NCI-H146 (cell line): ENCODE data around the gene LRRC10B.

ENCODE experiments used
- DNase-seq: peaks from one replicate; lab custom pipeline; 2025; lab: John Stamatoyannopoulos, UW

Gene LRRC10B

DNA sequence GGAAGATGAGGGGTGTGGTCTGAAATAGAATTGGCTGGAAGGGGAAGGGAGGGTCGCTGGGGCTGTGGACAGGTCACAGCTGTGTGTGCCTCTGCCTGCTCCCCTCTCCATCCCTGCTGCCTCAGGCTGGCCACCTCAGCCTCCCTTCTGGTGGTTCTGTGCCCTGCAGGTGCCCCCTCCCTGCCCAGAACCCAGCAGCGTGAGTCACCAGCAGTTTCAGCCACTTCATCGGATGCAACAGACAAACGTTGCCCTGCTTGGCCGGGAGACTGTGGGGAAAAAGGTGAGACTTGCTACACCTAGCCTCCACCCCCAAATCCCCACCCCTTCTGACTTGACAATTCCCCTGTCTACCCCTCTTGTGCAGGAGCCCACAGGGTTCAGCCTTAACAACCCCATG, 21.8 kb upstream of the LRRC10B start:
- DNase-seq = no peak

DNA sequence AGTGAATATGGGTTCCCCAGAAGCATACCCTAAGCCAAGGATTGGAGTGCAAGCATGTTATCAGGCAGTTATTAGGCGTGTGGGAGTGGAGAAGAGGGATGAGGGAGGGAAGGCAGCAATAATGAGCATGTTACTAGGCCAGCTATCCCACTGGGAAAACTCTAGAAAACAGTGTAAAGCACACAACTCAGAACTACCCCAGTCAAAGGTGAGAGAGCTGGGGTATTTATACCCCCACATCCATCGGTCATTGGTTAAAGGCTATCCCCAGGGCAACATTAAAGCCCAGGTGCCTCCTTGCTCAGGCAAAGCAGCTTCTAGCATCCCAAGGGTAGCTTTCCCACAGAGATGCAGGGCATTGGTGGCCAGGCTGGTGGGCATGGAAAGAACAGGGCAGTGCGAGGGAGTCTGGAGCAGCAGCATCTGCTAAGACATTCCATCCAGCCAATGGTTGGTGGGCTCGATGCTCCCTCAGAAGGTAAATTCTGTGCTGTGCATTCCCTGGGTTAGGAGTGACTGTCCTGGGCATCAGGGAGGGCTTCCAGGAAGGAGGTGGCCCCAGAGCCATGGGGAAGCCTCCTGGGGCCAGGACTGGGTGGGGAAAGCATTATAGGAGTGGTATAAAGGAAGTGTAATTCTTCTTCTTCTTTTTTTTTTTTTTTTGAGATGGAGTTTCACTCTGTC, 21.1 kb upstream of the LRRC10B start:
- no peak for DNase-seq

DNA sequence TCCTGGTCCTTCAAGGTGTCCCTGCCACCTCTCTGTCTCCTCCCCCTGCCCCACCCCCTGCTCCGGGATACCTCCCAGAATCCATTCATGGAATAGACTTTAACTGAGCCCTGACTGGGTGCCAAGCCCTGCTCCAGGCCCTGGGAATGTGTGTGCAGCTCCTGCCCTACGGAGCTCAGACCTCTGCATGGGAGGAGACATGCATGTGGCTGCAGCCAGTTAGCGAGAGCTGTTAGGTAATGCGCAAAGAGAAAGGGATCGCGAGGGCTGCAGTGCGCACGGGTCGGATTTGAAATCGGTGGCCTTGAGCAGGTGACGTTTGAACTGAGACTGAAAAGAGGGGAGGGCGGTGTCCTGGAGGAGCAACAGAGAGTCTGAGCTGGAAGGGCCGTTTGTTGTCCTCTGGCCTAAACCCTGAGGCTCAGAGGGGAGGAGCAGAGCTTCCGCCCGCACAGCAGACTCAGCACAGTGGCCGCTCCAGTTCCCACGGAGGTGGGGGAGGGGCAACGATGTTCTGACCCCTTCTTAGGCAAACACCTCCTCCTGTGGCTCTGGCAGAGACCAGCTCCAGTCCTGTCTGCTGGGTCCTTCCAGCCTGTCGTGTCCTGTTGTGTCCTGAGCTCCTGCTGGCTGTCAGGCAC, 19.8 kb upstream of the LRRC10B start:
- peak; percentile 91 for DNase-seq

DNA sequence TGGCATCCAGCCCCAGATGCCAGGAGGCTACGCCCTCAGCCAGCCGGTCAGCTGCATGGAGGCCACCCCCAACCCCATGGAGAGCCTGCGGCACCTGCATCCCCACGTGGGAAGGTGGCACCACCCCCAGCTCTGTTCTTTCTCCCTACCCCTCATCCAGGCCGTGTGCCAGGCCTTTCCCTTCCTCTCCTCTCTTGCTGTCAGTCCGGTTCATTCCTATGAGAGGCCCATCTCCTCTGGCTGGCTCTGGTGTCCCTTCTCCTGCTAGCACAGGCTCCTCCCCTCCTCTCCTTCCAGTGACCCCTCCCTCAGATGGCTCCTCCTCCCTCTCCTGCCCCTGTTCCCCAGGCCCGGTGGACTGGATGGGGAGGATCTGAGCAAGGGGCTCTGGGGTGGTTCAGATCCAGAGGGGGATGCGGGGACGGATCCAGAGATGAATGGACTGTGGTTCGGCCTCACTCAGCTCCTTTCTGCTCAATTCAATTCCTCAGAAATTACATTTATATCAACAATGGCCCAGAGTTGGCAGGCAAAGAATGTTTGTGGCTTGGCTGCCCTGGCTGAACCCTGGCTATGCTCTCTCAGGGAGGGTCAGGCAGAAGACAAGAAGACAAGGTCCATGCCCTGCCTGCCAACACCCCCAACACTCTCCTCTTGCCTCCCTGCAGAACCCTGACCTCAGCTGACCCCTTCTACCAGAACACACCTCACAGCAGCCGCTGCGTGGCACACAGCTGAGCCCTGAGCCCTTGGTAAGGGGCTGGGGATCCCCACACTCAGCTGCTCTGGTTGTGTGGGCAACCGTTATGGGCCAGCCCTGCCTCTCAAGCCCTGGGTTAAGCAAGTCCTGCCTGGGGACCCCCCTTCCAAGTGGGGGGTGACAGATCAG, 18.5 kb upstream of the LRRC10B start:
- DNase-seq = peak; percentile 12

DNA sequence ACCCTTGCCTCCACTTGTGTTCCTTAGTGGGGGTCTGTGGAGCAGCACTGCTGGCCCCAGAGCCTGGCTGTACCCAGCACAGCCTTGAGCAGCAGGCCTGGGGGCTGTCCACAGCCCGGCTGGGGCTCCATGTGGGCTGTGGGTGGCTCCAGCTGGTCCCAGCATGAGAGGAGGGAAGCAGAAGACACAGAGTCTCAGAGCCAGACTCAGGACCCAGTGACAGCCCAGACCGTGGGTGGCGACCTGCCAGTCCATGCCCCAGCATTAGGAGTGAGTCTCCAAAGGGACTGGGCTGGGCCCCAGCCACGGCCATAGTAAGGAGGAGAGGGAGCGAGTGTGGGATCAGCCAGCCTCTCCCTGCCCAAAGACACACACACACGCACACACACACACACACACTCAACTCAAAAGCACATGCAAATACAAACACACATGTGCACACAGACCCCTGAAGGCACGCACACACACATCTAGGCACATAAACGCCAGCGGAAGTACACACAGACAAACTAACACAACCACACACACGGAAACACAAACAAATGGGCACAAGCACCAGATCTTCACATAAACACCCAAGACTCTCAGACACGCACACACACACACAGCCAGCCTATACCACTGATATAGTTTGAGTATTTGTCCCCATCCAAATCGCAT, 16.7 kb upstream of the LRRC10B start:
- DNase-seq = no peak

DNA sequence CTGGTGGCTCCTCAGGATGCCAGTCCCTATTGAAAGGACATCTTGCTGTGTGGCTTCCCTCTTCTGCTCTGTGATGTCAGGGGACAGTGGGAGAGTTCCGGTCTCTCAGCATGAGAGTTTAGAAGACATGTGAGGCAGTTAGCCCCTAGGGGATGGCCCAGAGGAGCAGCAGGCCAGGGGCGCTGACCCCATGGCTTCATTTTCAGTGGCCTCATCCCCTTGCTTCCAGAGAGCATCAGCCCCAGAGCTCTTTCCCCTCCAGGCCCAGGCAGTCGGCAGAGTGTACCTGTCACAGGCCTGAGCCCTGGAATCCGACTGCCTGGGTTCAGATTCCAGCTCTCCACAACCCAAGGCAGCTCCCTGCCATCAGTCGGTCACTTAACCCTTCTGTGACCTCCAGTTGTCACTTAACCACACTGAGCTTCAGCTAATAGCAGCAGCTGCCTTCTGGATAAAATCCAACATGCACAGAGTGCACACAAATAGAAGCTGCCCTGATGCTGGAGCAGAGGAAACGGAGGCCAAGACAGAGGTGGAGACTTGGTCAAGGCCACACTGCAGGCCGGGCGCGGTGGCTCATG, 14.1 kb upstream of the LRRC10B start:
- peak; percentile 24 for DNase-seq

DNA sequence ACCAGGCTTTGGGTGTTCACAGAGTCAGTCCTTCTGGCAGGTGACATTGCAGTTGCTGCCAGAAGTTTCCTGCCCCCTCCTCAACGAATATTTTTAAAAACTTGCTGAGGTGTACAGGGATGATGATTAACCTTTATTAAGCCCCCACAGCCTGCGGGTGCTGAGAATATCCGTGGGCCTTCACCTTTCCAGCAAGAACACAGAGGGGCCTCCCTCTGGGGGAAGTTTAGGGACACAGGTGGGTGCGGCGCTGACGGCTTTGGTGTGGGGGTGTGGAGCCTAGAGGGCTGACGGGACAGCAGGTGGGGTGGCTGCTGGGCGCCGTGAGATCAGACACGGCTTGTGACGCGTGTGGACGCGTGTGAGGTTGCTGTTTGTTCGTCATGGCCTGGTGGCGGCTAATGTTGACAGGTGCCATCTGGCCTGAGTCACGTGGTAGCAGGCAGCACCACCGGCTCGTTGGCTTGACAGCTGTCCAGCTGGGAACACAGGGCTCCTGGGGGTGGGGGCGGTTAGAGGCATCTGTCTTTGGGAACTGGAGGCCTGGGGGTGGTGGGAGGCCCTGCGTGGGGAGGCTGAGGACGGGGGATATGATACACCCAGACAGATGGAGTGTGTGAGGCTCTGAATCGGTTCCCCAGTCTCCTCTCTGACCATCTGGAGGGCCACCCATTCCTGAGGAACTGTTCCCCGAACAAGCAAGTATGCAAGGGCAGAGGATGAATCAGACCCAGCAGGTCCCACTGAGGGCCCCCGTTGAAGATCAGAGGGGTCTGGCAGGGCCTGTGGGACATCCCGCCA, 12.5 kb upstream of the LRRC10B start:
- DNase-seq = peak; percentile 80

DNA sequence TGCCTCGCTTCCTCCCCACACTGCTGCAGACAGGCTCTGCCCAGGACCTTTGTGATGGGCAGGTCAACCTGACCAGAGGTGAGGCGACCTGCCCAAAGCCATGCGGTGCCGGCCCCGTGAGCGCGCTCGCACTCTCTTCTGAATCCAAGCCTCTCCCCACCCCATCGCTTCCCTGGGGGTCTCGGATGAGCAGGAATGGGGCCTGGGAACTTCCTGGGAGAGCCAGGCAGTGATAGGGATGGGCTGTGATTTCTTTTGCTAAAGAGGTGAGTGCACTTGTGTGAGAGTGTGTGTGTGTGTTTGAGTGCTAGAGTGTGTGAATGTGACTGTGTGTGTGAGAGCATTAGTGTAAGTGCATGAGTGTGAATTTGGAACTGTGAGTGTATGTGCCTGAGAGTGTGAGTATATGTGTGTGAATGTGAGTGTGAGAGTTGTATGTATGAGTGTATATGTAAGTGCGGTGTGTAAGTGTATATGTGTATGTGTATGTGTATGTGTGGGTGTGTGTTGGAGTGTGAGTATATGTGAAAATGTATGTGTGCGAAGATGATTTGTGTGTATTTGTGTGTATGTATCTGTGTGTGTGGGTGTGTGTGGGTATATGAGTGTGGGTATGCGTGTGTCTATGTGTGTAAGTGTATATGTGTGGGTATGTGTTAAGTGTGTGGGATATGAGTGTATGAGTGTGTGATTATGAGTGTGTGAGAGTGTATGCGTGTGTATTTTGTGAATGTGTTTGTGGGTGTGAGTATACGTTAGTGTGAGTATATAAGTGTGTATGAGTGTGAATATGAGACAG, 11.7 kb upstream of the LRRC10B start:
- no peak for DNase-seq

DNA sequence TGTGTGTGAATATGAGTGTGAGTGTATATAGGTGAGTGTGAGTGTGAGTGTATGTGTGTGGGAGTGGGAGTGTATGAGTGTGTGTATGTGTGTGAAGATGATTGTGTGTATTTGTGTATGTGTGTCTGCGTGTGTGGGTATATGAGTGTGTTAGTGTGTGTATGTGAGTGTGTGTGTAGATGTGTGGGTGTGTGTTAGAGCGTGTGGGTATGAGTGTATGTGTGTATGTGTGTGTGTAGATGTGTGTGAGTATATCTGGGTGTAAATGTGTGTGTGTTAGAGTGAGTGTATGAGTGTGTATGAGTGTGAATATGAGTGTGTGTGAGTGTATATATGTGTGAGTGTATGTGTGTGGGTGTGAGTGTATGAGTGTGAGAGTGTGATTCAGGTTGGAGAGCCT, 11.1 kb upstream of the LRRC10B start:
- no peak for DNase-seq

DNA sequence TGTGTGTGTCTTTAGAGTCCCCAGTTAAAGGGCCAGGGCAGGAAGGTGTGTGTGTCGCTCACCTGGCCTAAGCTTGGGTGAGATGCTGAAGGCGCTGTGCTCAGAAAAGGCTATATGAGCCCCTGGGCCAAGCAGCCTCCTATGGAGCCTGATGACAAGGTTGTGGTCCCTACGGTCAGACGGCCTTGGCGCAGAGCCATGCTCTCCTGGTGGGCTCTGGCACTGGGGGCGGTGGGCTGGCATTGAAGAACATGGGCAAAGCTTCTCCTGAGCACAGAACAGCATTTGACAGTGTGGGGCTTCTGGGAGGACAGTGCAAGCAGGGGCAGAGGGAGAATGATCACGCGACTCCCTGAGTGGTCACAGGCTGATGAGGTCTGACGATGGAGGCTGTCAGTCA, 10.7 kb upstream of the LRRC10B start:
- no peak for DNase-seq

DNA sequence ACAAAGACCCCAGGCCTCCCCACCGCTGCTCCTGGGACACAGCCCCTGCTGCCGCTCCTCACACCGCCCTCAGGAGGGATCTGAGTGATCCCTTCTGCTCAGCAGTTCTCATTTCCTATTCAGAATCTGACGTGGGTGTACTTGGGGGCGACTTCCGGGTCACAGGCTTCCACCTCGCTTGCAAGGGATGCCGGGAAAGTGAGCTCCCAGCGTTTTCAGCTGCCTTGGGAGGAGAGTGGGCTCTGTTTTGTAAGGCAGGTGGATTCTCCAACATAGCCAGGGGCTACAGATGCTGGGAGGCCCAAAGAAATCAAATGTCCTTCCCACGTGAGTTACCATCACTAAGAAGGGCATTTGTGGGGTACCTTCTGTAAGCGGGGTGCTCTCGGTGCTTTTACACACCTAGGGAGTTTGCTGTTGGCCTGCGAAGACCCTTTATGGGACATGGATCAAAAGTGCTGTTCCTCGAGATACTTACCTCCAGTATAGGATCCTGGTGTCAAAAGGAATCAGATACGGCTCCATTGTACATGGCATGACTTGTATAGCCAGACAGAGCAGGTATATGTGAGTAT, 9.7 kb upstream of the LRRC10B start:
- DNase-seq = no peak

DNA sequence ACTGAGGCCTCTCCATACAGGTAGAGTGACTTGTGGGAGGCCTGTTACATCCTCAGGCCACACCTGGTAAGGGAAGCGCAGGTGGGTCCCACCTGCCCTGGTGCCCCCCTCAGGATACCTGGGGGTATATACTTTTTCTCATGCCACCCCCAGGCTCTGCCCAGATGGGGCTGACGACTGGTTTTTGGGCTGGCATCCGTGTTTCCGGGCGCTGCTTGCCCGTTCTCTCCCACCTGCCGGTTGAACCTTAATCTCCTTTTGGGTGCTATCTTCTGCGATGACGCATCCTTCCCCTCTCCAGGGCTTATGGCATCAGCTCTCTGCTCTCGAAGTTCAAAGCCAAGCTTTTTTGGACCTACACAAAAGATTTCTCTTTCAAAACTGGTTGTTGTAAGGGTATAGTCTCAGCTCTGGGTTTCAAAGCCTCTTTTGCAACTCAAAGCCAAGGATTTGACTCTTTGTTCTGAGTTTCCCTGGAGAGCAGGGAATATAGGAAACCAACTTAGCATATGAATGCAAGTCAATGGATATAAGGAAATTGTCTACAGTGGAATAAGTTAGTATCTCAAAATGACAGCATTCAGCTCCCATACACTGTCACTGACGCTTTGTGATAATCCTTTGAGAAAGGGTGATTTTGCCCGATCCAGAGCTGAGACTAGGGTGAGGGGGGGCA, 8.6 kb upstream of the LRRC10B start:
- no peak for DNase-seq

DNA sequence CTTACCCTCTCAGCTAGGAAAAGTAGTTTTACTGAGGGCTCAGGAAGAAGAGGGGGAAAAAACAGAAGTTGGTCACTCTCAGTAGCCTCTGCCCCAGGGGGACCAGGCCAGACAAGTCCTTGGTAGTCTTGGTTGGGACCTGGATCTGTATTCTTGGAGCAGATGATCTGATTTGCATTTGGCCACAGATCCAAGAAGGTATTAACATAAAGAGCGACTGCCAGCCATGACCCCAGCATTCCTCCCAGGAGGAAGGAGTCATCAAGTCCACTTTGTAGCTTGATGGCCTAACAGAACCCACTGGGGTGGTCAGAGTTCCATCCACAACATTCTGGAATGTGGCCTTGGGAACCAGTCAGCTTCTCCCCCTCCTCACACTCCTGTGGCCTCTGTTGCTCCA, 6.0 kb upstream of the LRRC10B start:
- no peak for DNase-seq

DNA sequence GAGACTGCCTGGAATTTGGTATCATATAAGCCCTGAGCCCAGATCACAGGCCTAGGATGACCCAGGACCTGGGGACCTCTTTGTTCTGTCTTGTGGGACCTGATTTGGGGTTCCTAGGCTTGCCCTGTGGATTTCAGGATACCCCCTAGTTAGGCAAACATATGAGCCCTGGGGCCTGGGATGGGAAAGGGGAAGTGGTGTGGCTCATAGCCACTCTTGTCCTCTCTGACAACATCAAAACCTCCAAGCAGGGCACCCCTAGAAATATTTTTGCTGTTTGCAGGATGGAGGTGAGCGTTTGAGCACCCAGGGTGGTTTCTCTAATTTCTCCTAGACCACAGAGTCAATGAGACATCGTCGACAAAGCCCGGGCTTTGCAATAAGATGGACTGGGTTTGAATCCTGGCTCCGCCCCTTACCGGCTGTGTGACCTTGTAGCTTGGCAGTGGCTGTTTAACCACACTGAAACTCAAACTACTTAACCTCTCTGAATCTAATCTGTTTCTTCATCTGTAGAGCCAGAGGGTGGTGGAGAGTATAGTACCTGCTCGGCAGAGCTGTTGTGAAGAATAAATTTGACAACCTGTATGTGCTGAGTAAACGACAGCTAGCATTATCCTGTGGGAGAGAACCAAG, 5.3 kb upstream of the LRRC10B start:
- DNase-seq = no peak

DNA sequence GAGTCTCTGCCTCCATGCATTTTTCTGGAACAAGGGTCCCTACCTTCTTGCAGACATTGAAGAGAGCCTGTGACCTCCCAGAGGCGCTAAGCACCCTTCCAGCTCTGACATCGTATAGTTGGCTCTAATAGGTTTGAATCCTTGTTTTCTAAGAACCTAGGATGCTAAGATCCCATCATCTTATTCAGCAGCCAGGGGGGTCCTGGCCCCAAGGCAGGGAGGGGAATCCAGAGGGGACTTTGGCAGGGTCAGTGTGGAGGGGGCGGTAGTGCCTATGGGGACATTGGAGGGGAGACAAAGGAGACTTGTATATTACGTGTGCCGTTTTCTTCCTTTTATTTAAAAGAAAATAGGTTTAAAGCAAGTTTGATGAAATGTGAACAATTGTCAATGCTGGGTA, 3.4 kb upstream of the LRRC10B start:
- no peak for DNase-seq

DNA sequence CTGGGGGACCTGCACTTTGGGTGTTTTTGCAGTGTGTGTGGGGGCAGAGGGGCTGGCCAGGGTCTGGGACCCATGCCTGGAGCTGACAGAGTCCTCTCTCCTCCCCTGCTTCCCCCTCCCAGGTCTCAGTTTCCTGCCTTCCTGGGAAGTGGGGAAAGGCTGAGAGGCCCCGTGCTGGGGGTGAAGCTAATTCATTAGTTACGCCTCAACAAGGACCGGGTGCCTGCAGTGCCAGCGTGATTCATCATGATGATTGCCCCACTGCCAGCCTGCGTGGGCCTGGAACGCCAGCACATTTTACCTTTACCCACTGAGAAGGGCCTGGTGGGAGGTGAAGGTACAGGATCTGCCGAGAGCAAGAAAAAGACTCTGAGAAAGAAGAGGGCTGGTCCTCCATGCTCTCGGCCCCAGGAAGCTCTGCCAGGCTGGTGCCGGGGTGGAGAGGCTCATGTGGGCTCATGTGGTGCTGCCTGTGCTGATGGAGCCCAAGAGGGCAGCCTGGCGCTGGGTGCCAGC, 2.9 kb upstream of the LRRC10B start:
- DNase-seq = no peak

DNA sequence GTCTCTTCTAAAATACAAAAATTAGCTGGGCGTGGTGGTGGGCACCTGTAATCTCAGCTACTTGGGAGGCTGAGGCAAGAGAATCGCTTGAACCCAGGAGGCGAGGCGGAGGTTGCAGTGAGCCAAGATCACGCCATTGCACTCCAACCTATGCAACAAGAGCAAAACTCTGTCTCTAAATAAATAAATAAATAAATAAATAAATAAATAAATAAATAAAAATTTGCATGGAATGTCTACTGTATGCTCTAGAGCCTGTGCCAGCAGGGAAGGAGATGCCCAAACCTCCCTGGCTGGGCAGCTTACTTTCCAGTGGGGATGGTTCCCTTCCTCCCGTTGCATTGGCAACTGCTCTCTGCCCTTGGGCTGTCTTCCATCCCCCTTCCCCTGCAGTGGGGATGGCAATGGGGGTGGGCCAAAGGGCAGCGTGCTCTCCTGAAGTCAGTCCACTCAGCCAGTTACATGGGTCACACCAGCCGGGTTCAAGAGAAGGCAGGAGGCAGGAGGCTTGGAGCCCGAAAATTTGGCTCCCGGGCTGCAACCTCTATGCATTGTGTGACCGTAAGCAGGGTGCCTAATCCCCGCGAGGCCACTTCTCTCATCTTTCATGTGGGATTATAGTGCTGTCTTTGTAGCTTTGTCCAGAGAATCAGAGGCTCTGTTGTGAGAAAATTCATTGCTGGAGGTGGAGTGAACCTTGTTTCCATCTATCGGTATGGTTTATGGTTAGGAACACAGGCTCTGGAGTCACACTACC, 1.4 kb upstream of the LRRC10B start:
- DNase-seq = no peak
